Measurements from ENCODE around the gene NELFA.

Gene NELFA

DNA sequence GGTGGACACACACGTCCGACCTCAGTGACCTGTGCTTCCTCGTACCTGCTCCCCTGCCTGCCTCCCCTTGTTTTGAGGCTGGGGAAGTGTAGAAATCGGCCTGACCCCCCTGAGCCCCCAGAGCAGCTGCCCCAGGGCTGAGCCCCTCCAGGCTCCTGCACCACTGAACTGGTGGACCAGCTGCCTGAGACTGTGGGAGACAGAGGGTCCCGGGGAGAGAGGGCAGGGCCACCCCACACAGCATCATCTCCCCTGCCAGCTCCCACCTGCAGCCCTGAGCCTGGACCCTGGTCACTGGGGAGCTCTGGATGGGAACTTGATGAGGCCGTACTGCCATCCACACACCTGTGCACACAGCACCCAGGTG, 35.3 kb upstream of the NELFA start:
- no peak overlapping the region for H3K4me3 ChIP-seq (ENCODE audit: low read depth, low read length)
- TF ChIP-seq, protein P1, sequence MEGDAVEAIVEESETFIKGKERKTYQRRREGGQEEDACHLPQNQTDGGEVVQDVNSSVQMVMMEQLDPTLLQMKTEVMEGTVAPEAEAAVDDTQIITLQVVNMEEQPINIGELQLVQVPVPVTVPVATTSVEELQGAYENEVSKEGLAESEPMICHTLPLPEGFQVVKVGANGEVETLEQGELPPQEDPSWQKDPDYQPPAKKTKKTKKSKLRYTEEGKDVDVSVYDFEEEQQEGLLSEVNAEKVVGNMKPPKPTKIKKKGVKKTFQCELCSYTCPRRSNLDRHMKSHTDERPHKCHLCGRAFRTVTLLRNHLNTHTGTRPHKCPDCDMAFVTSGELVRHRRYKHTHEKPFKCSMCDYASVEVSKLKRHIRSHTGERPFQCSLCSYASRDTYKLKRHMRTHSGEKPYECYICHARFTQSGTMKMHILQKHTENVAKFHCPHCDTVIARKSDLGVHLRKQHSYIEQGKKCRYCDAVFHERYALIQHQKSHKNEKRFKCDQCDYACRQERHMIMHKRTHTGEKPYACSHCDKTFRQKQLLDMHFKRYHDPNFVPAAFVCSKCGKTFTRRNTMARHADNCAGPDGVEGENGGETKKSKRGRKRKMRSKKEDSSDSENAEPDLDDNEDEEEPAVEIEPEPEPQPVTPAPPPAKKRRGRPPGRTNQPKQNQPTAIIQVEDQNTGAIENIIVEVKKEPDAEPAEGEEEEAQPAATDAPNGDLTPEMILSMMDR (IDR thresholded peaks at IDR 0.05; ENCODE audit: insufficient read depth, low read depth, low read length, missing control alignments), result no peak
- no peak for DNase-seq (ENCODE audit: low read depth)

DNA sequence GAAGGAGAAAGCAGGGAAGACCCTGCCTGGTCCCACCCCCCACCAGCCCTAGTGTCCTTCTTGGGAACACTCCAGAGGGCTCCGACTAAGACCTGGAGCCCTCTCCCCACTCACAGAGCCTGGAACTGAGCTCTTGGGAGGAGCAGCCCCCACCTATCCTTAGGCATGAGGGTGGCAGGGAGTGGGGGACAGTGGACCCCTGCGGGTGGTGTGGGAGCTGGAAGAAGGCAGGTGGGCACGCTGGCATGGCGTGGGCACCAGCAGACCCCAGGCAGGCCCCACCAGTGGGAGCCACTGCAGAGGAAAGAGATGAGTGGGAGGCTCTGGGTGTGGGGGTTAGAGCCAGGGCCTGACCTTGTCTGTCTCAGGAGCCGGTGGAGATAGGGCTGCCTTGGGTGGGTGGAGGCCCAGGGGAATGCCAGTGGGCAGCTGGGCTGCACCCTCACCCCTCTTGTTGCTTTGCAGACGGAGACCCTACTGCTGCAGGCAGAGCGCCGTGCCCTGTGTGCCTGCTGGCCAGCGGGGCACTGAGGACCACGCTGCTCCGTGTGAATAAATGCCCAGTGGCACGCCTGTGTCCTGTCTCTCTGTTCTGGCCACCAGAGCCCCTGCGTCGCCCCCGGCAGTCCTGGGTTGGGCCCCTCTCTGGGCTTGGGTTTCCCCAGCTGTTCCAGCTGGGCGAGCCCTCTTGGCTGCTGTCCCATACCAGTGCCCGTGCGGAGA, 34.8 kb upstream of the NELFA start:
- TF ChIP-seq, protein P1 (IDR thresholded peaks at IDR 0.05; ENCODE audit: insufficient read depth, low read depth, low read length, missing control alignments), result no peak
- no peak for DNase-seq (ENCODE audit: low read depth)
- H3K4me3 ChIP-seq (ENCODE audit: low read depth, low read length), result no peak overlapping the region

DNA sequence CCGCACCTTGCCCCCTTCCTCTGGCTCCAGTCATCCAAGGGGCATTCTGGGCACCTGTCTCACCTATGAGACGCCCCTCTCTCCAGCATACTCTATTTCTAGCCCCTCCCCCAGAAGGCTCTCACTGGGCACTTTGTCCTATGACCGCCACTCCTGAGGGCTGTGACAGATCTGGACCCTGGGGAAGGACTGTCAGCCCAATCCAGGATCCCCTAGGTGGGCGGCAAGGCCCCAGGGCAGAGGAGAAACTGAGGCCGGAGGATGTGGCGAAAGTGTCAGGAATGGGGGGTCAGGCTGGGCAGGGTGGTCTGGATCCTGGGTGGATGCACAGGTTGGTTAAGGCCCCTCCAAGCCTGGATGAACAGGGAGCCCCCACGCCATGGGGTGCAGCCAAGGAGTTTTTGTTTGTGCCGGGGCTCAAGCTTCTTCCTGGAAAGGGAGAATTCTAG, 34.2 kb upstream of the NELFA start:
- no peak overlapping the region for H3K4me3 ChIP-seq (ENCODE audit: low read depth, low read length)
- DNase-seq (ENCODE audit: low read depth), result no peak

DNA sequence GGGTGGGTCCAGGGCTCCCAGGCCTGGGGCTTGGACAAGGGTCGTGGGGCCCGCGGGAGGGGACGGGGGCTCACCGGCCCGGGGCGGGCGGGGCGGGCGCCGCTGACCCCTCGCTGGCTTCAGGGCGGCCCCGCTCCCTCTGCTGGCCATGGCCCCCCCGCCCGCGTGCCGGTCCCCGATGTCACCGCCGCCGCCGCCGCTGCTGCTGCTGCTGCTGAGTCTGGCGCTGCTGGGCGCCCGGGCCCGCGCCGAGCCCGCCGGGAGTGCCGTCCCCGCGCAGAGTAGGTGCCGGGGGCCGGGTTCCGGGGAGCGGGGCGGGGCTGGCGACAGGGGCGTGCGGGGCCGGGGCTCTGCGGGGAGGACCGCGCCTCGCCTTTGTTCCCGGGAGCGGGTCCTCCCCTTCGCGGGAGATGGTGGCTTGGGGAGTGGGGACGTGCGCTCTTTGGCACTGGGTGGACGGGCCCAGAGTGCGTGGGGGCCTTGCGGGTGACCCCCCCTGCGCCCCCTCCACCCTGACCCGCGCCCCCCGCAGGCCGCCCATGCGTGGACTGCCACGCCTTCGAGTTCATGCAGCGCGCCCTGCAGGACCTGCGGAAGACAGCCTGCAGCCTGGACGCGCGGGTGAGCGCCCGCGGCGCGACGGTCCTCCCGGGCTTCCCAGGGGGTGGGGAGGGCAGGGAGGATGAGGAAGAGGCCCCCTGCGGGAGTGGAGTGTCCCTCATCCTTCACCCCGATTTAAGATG, 33.6 kb upstream of the NELFA start:
- peak overlapping the region; percentile 81 for H3K4me3 ChIP-seq (ENCODE audit: low read depth, low read length)
- TF ChIP-seq, protein P1 (IDR thresholded peaks at IDR 0.05; ENCODE audit: insufficient read depth, low read depth, low read length, missing control alignments), result no peak
- DNase-seq (ENCODE audit: low read depth), result peak; percentile 41

More for the DNA sequence above, 34.2 kb upstream of the NELFA start:
- TF ChIP-seq, protein P1 (IDR thresholded peaks at IDR 0.05; ENCODE audit: insufficient read depth, low read depth, low read length, missing control alignments), result no peak

DNA sequence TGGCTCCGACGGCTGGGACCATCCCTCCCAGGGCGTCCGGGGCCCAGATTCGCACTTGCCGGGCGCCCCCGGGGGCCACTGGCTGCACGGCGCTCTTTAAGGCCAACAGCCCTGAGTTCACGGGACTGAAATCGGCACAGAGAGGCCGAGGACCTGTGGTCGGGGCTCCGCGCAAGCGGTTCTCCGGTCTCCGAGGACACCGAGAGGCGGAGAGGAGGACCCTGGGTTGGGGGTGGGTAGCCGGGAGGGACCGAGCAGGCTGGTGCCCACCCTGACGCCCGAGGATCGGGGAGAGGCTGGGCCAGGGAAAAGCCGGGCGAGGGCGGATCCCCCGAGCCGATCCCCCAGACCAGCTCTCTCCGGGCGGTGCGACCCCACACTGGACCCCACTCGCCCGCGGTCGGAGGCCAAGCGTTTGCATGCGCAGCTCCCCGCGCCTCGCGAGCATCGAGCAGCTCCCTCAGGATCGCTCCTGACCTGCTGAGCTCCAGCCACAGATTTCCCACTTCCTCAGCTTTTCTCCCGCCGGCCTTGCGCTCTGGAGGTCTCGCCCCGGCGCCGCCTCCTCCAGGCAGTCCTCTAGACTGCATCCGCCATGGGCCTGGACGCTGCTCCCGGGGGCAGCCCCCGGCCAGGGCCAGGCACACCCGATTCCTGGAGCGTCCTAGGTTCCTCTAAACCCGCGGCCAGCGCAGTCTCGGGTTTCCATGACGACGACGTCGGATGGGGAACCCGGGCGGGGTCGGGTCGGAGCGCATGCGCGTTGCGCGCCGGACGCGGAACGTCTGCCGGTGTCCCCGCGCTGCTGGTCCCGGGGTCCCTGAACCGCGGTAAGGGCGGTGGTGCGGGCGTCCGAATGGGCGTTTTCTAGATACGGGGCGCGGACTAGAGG, 32.7 kb upstream of the NELFA start:
- peak overlapping the region; percentile 81 for H3K4me3 ChIP-seq (ENCODE audit: low read depth, low read length)
- TF ChIP-seq, protein P1 (IDR thresholded peaks at IDR 0.05; ENCODE audit: insufficient read depth, low read depth, low read length, missing control alignments), result no peak
- peak; percentile 90 for DNase-seq (ENCODE audit: low read depth)

DNA sequence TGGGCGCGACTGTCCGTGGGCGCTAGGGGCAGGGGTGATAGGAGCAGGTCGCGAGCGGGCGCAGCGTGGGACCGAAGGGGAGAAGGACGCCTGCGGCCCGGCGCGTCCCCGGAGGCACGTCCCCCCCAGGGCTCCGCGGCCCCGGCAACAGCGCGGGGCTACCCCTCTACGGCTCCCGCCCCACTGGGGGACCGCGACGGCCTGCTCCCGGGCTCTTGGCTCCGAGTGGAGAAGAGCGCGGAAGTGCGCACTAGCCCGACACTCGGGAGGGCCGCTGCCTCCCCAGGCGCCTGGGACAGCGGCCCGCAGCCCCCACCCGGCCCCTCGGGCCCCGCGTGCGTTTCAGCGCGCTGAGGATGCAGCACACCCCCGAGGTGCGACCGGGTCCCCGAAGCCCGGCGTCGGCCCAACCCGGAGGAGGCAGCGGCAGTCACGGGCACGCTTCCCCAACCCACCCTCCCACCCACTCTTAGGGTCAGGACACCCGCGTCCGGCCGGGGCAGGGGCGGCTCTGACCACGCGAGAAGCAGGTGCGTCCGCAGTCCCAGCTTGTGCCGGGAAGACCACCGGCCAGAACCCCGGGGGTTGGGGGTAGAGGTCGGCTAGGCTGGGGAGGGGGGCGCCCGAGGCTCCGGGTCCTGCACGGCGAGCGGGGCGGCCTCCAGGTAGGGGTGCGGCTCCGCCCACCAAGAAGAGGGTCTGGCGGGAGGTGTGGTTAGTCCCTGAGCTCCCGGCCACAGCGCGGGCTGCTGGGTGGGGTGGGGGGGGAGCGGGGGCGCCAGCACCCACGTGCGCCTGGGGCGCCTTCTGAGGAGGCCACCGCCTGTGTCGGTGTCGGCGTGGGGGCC, 31.8 kb upstream of the NELFA start:
- TF ChIP-seq, protein P1 (IDR thresholded peaks at IDR 0.05; ENCODE audit: insufficient read depth, low read depth, low read length, missing control alignments), result no peak
- no peak overlapping the region for H3K4me3 ChIP-seq (ENCODE audit: low read depth, low read length)
- DNase-seq (ENCODE audit: low read depth), result no peak

Measured in GM12865 (cell line).